K562 (cell line): ENCODE data around the gene TMIGD3. TPM values are rescaled to one million over a fixed set of nuclear protein-coding genes. Genes with fewer than 3 reads are reported as not detected.

ENCODE experiments used
- BHLHE40 ChIP-seq: IDR thresholded peaks from 2 replicates; pipeline ENCODE4 v1.6.1; 2011; ENCODE audit warnings: low read length, improper control_type of control experiment
- CHD1 ChIP-seq: fragments of 200-600 bp; sonication (generic); IDR thresholded peaks from one replicate; pipeline ENCODE4 v1.6.1; 2012; ENCODE audit warnings: mild to moderate bottlenecking, moderate library complexity, low read length, inconsistent platforms
- CHD4 ChIP-seq: fragments of 200-600 bp; sonication (generic); IDR thresholded peaks from 3 replicates; pipeline ENCODE4 v1.6.1; 2012; ENCODE audit warnings: low read depth, mild to moderate bottlenecking, mixed read lengths, low read length, inconsistent platforms; ENCODE audit not compliant: insufficient read depth, insufficient replicate concordance, poor library complexity, severe bottlenecking
- DEAF1 ChIP-seq: fragments of 450-650 bp; formaldehyde crosslinking; IDR thresholded peaks from 2 replicates; pipeline ENCODE4 v1.4.0; 2020; ENCODE audit warnings: mild to moderate bottlenecking, moderate library complexity
- DNMT1 ChIP-seq: fragments of 450-650 bp; IDR thresholded peaks from 2 replicates; pipeline ENCODE4 v1.6.1; 2016; ENCODE audit warnings: antibody characterized with exemption, mild to moderate bottlenecking
- E2F6 ChIP-seq, 2 experiments: IDR thresholded peaks; 2 replicates each; pipeline ENCODE4 v1.6.1; 2011; ENCODE audit warnings: borderline replicate concordance in 1 of 2, control low read depth in 1 of 2, low read depth in 1 of 2, low read length in 1 of 2, mild to moderate bottlenecking in 1 of 2, mixed read lengths in 1 of 2, moderate library complexity in 1 of 2; ENCODE audit not compliant: insufficient read depth in 1 of 2, insufficient read length in 1 of 2, poor library complexity in 1 of 2, severe bottlenecking in 1 of 2; ENCODE audit errors: extremely low read depth in 1 of 2
- FOXA1 ChIP-seq: fragments of 450-650 bp; IDR thresholded peaks from 2 replicates; pipeline ENCODE4 v1.6.1; 2016; ENCODE audit warnings: mild to moderate bottlenecking, borderline replicate concordance
- FOXO4 ChIP-seq: fragments of 450-650 bp; formaldehyde crosslinking; IDR thresholded peaks from 2 replicates; pipeline ENCODE4 v1.4.0; 2020; ENCODE audit warnings: mild to moderate bottlenecking, moderate library complexity
- GABPB1 ChIP-seq: sonication (generic); formaldehyde crosslinking; IDR thresholded peaks from 2 replicates; pipeline ENCODE4 v1.8.0; 2022; ENCODE audit warnings: mild to moderate bottlenecking, missing genetic modification reagents
- HNRNPL ChIP-seq: fragments of 200-400 bp; formaldehyde crosslinking; IDR thresholded peaks from 2 replicates; pipeline ENCODE4 v1.6.1; 2017; ENCODE audit warnings: low read depth, mild to moderate bottlenecking, low read length
- JUN ChIP-seq, 2 experiments: sonication (generic) in 1 of 2; formaldehyde crosslinking in 1 of 2; IDR thresholded peaks; 2 replicates each; pipeline versions ENCODE4 v1.6.1 to v1.8.0; 2012 to 2022; ENCODE audit warnings: borderline replicate concordance in 2 of 2, mild to moderate bottlenecking in 2 of 2, improper control_type of control experiment in 1 of 2, low read depth in 1 of 2, low read length in 1 of 2, missing genetic modification reagents in 1 of 2
- MAFK ChIP-seq: IDR thresholded peaks from 2 replicates; pipeline ENCODE4 v1.6.1; 2011; ENCODE audit warnings: low read length, improper control_type of control experiment
- RB1 ChIP-seq: fragments of 450-650 bp; IDR thresholded peaks from 2 replicates; pipeline ENCODE4 v1.6.1; 2017; ENCODE audit warnings: low read depth, mild to moderate bottlenecking
- SRF ChIP-seq, 2 experiments: fragments of 250-450, 450-650 bp in 1 of 2; sonication (Bioruptor Pico) in 1 of 2; sonication (generic) in 1 of 2; formaldehyde crosslinking; IDR thresholded peaks; 2 replicates each; pipeline versions ENCODE4 v1.5.0 to v1.5.1; 2020 to 2022; ENCODE audit warnings: mild to moderate bottlenecking in 1 of 2, missing genetic modification reagents in 1 of 2
- ZNF354B ChIP-seq: fragments of 250-450 bp; sonication (Bioruptor Pico); IDR thresholded peaks from 2 replicates; pipeline ENCODE4 v1.4.0; 2020
- ZNF512 ChIP-seq: IDR thresholded peaks from 2 replicates; pipeline ENCODE4 v1.6.1; 2016; ENCODE audit warnings: missing genetic modification characterization, missing compliant biosample characterization
- polyA plus RNA-seq, 8 experiments: library from polyadenylated mRNA; depleted of rRNA in 4 of 8; stranded (reverse) in 5 of 8; unstranded in 3 of 8; fragments of >200 nt; fragmentation: Nextera tagmentation in 2 of 8; fragmentation: Illumina TruSeq in 1 of 8; extraction: Ambion mirVana in 2 of 8; extraction: Trizol in 1 of 8; gene quantifications; 2 replicates each; pipeline versions ENCODE4 v1.2.1 to v1.2.3, GENCODE V29; 2011 to 2014; ENCODE audit warnings: inconsistent platforms in 1 of 8, missing spikeins in 1 of 8
- total RNA-seq, 7 experiments: library from RNA; depleted of rRNA in 6 of 7; stranded (reverse); fragments of >200 nt in 6 of 7; fragmentation: Illumina TruSeq in 2 of 7; extraction: Trizol in 2 of 7; gene quantifications; 2 replicates each; pipeline versions ENCODE4 v1.2.1 to v1.2.3, GENCODE V29; 2011 to 2021; ENCODE audit warnings: low replicate concordance in 1 of 7
- TF ChIP-seq, protein P1 (sequence below): fragments of 250-450 bp; sonication (Bioruptor Pico); IDR thresholded peaks from 2 replicates; pipeline ENCODE4 v1.5.0; 2020; ENCODE audit warnings: mild to moderate bottlenecking

The TMIGD3 gene
- total and polyA plus RNA-seq, 9 of the 15 experiments (the other 6 are each of a cell fraction or from before 2014, with no cell fraction given): 0.11 to 0.13 (median 0.11) TPM; not detected in 6

DNA sequence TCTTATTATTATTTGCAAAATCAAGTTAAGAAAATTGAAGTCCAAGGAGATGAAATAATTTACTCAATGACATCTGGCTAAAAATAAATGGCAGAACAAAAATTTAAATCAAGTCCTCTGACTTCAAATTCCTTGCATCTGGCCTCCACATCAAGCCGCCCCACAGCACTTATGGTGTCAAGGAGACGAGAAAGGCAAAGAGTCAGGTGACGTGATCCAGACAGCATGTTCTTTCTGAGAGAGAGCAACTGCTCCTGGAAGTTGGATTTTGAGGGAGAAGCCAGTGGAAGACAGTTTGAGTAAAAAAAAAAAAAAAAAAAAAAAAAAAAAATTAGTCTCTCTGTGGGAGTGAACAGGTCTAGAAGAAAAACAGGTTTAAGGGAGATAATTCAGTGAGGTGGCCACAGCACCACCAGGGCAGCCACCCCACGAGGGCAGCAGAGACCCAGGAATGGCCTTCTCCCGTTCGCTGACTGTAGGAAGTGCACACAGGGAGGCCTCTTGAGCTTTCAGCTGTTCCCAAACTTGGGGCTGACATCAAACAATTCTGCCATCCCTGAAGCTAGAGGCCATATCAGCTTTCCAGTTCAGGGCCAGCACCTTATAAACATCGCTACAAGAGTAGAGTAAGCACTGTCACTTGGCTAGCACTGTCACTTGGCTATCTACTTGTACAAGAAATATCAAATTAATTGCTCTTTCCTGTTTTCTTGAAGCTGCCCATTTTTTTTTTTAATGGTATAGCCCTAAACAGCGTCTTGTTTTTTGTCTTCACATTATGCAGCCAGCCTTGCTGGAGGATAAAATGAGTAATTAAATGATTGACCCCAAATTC lies 21.8 kb downstream of the TMIGD3 start (continued):
- TF ChIP-seq GABPB1 (0 out of 2 replicates have a peak, but pooled peaks have one; percentile 21), FOXA1 (no peak), DEAF1 (CRISPR knock-in tag) (peak; percentile 94), DNMT1 (no peak), RB1 (peak; percentile 79), CHD4 (no peak), CHD1 (no peak), ZNF354B (CRISPR knock-in tag) (no peak), BHLHE40 (0 out of 2 replicates have a peak, but pooled peaks have one; percentile 43), JUN (IDR thresholded peaks at IDR 0.05; ENCODE audit: borderline replicate concordance, low read depth, low read length) (0 out of 2 replicates have a peak, but pooled peaks have one; percentile 41), JUN (CRISPR knock-in tag; IDR thresholded peaks at IDR 0.05; ENCODE audit: borderline replicate concordance) (no peak), HNRNPL (0 out of 2 replicates have a peak, but pooled peaks have one; percentile 46), FOXO4 (CRISPR knock-in tag) (no peak), ZNF512 (tag) (peak; percentile 57; the same call in 1 of the 2 replicates), SRF (CRISPR knock-in tag; IDR thresholded peaks at IDR 0.05) (peak in 1 of 2 experiments; percentile 61; a peak in 2 of 4 replicates), E2F6 (IDR thresholded peaks at IDR 0.05; ENCODE audit: borderline replicate concordance in 1 of 2, extremely low read depth in 1 of 2, insufficient read depth in 1 of 2, insufficient read length in 1 of 2, low read depth in 1 of 2, low read length in 1 of 2, poor library complexity in 1 of 2, severe bottlenecking in 1 of 2) (no peak), MAFK (peak; percentile 39)
- TF ChIP-seq, protein P1, sequence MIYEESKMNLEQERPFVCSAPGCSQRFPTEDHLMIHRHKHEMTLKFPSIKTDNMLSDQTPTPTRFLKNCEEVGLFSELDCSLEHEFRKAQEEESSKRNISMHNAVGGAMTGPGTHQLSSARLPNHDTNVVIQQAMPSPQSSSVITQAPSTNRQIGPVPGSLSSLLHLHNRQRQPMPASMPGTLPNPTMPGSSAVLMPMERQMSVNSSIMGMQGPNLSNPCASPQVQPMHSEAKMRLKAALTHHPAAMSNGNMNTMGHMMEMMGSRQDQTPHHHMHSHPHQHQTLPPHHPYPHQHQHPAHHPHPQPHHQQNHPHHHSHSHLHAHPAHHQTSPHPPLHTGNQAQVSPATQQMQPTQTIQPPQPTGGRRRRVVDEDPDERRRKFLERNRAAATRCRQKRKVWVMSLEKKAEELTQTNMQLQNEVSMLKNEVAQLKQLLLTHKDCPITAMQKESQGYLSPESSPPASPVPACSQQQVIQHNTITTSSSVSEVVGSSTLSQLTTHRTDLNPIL (CRISPR knock-in tag): no peak
